Measurements from ENCODE around the gene QPCT.
"Not testable (repeated sequence)": the region's sequence is repeated elsewhere in the genome, so short reads cannot be mapped to it uniquely, and the experiment has no call there.

The QPCT gene

DNA sequence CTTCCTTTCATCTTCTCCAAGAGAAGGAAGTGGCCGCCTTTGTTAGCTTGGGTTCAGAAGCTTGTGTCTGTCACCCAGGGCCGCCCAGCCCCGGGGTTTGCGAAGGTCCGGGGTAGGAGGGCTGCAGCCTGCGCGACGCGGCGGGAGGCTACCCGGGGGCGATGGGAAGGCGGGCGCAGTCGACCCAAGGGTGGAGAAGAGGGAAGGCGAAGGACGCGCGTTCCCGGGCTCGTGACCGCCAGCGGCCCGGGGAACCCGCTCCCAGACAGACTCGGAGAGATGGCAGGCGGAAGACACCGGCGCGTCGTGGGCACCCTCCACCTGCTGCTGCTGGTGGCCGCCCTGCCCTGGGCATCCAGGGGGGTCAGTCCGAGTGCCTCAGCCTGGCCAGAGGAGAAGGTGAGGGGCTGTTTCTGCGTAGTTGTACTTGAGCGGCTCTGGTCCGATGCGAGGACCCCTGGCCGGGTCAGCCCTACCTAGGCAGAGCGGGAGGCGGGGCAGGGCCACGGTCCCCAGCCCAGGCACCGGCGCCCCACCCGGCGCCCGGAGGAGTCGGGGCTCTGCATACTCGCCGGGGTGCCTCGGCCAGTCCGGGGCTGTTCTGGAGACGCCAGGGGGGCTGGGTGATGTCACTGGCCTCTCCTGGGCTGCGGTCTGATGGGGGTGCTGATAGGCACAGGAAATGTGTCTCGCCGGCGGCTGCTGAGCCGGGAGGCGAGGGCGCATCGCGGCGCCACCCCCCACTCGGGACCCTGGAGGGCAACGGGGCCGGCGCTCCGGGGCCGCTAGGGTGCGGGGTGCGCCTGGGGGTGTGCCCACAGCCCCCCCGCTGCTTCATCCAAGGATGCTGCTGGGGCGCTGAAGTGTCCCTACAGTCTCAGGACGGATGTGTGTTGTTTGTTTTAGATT is at the start of gene QPCT:
Gene QPCT, plus strand, starts transcription at position 178 of the 909 bp plus-strand sequence. Its CDS starts 102 bp downstream, at position 280.
- DNase-seq (ENCODE audit: insufficient read length, low spot score) (peak; percentile 38), FAIRE-seq (no peak)

GRCh38 chr2:37294858-37295257 is 49.6 kb upstream of the QPCT start:
- DNase-seq (ENCODE audit: insufficient read length, low spot score); FAIRE-seq: not testable (repeated sequence)

DNA sequence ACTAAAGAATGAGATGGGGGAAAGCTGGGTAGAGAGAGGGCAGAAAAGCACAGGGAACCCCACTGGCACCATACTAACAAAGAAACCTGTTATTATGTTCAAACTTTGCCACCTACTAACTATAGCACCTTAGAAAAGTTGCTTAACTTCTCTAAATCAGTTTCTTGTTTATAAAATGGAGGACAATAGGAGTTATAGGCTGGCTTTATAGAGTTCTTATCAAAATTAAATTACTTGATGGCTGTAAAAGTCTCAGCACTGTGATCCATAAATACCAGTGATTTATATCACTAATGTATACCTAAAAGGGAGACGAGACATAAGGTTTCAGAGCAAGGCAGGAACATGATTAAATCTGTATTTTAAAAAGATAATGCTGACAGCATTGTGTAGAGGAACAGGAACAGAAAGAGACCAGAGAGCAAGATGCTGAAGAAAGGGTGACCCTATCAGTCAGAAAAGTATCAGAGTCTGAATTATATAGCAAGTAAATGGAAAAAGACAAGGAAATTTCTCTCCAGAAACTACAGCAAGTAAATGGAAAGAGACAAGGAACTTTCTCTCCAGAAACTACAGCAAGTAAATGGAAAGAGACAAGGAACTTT is 48.9 kb upstream of the QPCT start:
- FAIRE-seq (no peak), DNase-seq (ENCODE audit: insufficient read length, low spot score) (no peak)

DNA sequence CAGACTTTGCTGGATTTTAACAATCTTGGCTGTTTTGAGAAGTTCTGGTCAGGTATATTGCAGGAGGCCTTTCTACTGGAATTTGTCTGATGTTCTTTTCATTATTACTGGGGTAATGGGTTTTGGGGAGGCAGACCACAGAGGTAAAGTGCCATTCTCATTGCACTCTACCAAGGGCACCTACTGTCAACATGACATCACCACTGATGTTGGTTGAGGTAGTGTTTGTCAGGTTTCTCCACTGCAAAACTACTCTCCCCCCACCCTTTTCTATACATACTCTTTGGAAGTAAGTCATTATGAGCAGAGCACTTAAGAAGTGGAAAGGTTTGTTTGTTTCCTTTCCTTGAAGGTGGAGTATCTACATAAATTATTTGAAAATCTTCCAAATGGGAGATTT is 46.8 kb upstream of the QPCT start:
- FAIRE-seq (no peak), DNase-seq (ENCODE audit: insufficient read length, low spot score) (no peak)

GRCh38 chr2:37300146-37300545 is 44.3 kb upstream of the QPCT start:
- FAIRE-seq (peak; percentile 40), DNase-seq (ENCODE audit: insufficient read length, low spot score) (no peak)

DNA sequence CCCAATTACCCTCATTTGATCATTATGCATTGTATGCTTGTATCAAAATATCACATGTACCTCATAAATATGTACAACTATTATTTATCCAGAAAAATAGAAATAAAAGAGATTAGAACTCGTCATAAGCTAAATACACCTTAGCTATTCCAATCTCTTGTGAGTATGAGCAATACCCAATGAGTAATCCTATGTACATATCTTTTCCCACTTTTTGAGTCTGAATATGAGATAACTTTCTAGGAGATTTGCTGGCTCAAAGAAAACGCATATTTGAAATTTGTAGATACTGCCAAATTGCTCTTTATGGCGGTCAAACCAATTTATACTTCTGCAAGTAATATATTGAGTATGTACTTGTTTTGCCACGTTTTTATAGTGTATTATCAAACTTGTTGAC is 43.9 kb upstream of the QPCT start:
- FAIRE-seq = no peak
- DNase-seq (ENCODE audit: insufficient read length, low spot score) = no peak

GRCh38 chr2:37301408-37301807 is 43.0 kb upstream of the QPCT start:
- no peak for FAIRE-seq
- DNase-seq (ENCODE audit: insufficient read length, low spot score) = no peak

DNA sequence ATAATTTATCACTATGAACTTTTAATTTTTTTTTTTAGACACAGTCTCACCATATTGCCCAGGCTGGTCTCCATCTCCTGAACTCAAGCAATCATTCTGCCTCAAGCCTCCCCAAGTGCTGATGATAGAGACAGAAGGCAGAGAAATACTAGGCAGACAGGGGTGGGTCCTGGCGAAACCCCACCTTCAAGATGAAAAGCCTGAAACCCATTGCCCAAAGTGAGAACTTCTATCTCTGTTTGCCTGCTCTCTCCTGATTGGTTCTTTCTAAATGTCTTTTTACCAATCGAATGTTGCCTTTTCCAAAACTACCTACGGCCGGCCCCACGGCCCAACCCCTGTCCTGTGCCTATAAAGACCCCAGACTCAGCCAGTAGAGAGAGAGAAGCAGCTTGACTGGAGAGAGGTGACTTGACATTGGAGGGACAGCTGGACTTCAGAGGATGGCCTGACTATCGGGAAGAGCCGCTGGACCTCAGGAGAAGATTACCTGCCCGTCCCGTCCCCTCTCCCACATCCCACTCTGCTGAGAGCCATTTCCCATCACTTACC is 41.7 kb upstream of the QPCT start:
- DNase-seq (ENCODE audit: insufficient read length, low spot score) = no peak
- FAIRE-seq = no peak

- DNase-seq (ENCODE audit: insufficient read length, low spot score) = no peak
- FAIRE-seq = peak; percentile 14
These were observed 38.4 kb upstream of the QPCT start for GRCh38 chr2:37306024-37306423.

DNA sequence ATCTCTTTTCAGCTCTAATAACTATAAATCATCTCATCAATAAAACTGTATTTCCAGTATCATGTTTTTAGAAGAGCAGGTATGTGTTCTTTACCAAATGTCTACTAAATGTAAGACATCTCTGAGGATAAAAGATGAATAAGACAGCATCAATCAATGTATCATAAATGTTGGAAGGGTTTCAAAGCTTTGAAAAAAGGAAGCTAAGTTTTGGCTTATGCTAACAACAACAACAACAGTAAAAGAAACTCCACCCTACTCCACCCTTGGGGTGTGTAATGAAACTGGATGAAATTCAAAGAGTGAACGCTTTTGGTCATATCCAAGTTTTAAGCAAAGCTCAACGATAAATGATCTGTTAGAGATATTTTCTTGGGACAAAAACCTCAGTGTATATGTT is 36.9 kb upstream of the QPCT start:
- FAIRE-seq (no peak), DNase-seq (ENCODE audit: insufficient read length, low spot score) (no peak)

DNA sequence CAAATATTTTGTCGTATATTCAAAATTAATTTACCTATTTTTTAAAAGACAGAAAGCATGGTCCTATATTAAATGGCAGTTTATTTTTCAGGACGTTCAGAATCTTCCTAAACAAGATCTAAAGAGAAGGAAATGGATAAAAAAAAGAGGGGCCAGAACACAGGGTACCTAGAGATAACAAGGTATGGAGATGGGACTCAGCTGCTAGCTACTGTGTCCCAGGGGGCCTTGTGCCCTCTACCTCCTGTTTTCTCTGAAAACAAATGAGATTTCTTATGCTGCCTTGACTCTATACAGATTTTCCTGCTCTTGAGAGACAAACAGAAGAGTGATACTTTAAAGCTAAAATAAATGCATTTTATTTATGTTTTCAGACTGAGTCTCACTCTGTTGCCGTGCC is 29.1 kb upstream of the QPCT start:
- FAIRE-seq (no peak), DNase-seq (ENCODE audit: insufficient read length, low spot score) (no peak)

GRCh38 chr2:37316181-37316580 is 28.2 kb upstream of the QPCT start:
- no peak for DNase-seq (ENCODE audit: insufficient read length, low spot score)
- no peak for FAIRE-seq

DNA sequence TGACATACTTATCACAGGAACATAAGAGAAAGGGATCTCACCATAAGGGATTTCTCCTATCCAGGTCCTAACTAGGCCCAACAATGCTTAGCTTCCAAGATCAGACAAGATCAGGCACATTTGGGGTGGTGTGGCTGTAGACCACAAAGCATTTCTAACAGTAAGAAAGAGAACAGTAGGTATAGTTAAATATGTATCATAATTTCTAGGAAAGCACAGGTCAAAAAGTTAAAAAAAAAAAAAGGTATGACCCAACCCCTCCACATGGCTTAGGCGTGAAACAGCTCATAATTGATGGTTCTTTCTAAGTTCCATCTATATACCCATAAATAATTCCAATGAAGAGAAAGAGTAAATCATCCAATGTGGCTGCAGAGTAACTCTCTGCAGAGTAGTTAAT is 26.7 kb upstream of the QPCT start:
- FAIRE-seq = no peak
- DNase-seq (ENCODE audit: insufficient read length, low spot score) = no peak

- DNase-seq (ENCODE audit: insufficient read length, low spot score) (peak; percentile 10), FAIRE-seq (peak; percentile 91)
These were observed 26.0 kb upstream of the QPCT start for GRCh38 chr2:37318401-37318800.

DNA sequence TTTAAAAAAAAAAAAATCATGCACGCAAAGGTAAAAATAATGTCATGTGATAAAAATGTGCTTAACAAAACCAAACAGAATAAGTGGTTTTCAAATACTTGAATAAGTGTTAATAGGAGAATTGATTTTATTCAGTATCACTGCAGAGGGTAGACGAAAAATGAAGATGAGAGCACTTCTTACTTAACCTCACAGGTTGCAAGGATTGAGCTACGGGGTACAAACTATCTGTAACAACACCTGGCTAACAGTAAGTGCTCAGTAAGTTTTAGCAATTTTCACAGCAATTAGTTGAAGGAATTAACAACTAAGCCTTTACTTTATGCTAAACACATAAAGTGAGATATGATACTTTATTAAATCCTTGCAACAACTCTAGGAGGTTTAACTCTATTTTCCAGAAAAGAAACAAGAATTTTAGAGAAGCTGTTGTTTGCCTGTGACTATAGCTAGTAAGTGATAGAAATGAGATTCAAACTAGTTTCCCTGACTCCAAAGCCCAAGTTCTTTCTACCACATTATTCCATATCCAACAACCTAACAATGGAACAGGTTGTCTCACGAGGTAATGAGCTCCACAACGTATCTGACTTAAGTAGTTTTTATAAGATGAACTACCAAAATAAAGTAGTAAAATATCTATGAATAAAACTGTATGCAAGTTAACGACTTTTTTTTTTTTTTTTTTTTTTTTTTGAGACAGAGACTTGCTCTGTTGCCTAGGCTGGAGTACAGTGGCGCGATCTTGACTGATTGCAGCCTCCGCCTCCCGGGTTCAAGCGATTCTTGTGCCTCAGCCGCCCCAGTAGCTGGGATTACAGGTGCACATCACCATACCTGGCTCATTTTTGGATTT is 24.4 kb upstream of the QPCT start:
- DNase-seq (ENCODE audit: insufficient read length, low spot score) (no peak), FAIRE-seq (no peak)

- FAIRE-seq (no peak), DNase-seq (ENCODE audit: insufficient read length, low spot score) (no peak)
These were observed 23.3 kb upstream of the QPCT start for GRCh38 chr2:37321029-37321682.

- no peak for DNase-seq (ENCODE audit: insufficient read length, low spot score)
- no peak for FAIRE-seq
These were observed 22.1 kb upstream of the QPCT start for GRCh38 chr2:37322368-37322767.

GRCh38 chr2:37323176-37323780 is 21.2 kb upstream of the QPCT start:
- no peak for DNase-seq (ENCODE audit: insufficient read length, low spot score)
- FAIRE-seq = peak; percentile 31

- no peak for DNase-seq (ENCODE audit: insufficient read length, low spot score)
- peak; percentile 70 for FAIRE-seq
These were observed 20.5 kb upstream of the QPCT start for GRCh38 chr2:37323781-37324535.

- FAIRE-seq = no peak
- no peak for DNase-seq (ENCODE audit: insufficient read length, low spot score)
These were observed 20.0 kb upstream of the QPCT start for GRCh38 chr2:37324536-37324785.
